ENCODE measurements around the gene ANKRD63.

- TF ChIP-seq REST (IDR thresholded peaks at IDR 0.05; ENCODE audit: insufficient read depth in 1 of 2, low read depth in 2 of 2, low read length in 2 of 2) (no peak), SIN3A (IDR thresholded peaks at IDR 0.05; ENCODE audit: borderline replicate concordance, insufficient read depth, low read length) (no peak)
These were observed 31.9 kb upstream of the ANKRD63 start for GRCh38 chr15:40314723-40315276.

Data from PFSK-1 (cell line).